Measurements from ENCODE around the gene MRPL9.

Gene MRPL9

DNA sequence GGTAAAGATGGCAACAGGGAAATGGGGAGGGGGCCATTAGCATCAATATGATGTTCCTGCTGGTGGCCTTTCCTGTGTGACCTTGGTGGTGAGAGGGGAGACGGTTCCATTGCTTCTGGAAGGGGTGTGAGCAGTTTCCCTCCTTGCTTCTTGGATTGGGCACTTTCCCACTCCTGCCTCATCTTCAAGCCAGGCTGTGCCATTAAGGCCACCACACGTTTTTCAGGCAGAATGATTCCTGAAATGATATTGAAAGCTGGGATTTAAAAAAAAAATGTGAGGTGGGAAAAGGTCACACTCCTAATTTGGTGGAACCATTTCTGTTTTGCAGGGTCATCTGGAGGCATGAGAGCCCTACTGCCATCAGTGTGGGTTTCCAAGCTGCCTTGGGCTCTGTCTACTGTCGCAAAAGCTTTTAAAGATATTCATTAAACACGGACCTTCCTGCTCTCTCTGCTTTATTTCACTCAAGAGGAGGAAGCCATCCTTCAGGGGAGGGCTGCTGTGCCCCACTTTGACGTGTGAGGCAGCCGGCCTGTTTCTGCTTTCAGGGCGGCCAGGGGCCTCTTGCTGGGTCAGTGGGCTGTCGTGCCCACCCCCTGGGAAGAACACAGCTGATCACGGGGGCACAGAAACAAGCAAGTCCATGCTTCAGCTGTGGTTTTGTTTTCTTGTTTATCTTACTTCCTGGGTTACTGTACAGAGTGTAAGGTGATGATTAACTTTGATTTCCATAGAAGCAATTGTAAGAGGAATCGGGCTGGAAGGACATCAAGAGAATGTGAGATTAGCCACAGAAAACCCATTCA is 33.9 kb downstream of the MRPL9 start:
- TF ChIP-seq, protein P1, sequence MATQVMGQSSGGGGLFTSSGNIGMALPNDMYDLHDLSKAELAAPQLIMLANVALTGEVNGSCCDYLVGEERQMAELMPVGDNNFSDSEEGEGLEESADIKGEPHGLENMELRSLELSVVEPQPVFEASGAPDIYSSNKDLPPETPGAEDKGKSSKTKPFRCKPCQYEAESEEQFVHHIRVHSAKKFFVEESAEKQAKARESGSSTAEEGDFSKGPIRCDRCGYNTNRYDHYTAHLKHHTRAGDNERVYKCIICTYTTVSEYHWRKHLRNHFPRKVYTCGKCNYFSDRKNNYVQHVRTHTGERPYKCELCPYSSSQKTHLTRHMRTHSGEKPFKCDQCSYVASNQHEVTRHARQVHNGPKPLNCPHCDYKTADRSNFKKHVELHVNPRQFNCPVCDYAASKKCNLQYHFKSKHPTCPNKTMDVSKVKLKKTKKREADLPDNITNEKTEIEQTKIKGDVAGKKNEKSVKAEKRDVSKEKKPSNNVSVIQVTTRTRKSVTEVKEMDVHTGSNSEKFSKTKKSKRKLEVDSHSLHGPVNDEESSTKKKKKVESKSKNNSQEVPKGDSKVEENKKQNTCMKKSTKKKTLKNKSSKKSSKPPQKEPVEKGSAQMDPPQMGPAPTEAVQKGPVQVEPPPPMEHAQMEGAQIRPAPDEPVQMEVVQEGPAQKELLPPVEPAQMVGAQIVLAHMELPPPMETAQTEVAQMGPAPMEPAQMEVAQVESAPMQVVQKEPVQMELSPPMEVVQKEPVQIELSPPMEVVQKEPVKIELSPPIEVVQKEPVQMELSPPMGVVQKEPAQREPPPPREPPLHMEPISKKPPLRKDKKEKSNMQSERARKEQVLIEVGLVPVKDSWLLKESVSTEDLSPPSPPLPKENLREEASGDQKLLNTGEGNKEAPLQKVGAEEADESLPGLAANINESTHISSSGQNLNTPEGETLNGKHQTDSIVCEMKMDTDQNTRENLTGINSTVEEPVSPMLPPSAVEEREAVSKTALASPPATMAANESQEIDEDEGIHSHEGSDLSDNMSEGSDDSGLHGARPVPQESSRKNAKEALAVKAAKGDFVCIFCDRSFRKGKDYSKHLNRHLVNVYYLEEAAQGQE (IDR thresholded peaks at IDR 0.05; ENCODE audit: low read depth), result no peak
- TF ChIP-seq TAF1 (IDR thresholded peaks at IDR 0.05; ENCODE audit: low read depth), result no peak

DNA sequence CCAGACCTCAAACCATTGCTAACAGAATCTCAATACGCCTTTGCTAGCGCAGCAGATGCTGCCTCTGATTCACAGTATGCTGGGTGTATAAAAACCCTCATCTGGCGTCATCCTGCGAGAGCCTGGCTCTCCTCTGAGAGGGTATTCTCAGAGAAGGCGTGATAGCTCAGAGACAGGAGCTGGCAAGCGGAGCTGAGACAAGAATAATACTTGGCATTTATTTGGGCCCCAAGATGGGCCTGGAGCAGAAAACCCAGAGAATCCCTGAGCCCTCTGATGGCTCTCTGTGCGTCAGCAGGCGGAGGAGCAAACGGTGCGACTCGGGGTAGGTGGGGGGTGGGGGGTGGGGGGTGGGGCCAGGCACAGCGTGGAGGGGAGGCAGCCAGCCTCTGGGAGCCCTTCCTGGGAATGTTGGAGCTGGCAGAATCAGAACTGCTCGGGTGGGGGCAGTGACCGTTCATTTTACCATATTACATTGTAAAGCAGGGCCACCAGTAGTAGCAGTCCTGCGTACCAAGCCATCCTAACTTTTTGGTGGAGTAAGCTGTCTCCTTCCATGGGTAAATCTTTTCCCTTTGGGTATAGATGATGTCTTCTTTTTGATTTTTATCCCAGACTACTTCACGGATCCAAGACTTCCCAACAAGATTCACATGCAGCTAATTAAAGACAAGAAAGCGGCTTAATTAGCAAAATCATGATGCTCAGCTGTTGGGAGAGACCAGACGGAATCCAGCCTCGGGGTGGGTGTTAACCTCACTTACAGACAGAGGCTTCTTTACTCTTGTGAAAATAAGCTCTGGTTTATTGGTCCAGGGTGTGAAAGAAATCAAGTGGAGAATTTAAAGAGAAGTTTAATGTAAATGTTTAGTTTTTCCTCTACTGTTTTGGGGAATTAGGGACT is 34.9 kb downstream of the MRPL9 start:
- TF ChIP-seq CREB1 (IDR thresholded peaks at IDR 0.05; ENCODE audit: low read depth), result no peak
- no peak for TF ChIP-seq ZBTB7A (IDR thresholded peaks at IDR 0.05; ENCODE audit: low read depth)
- TF ChIP-seq, protein P1 (IDR thresholded peaks at IDR 0.05; ENCODE audit: low read depth), result no peak
- no peak for TF ChIP-seq CEBPB (IDR thresholded peaks at IDR 0.05)
- TF ChIP-seq NFIC (IDR thresholded peaks at IDR 0.05), result no peak
- no peak for TF ChIP-seq RAD21 (IDR thresholded peaks at IDR 0.05; ENCODE audit: low read depth)
- TF ChIP-seq, protein P2, sequence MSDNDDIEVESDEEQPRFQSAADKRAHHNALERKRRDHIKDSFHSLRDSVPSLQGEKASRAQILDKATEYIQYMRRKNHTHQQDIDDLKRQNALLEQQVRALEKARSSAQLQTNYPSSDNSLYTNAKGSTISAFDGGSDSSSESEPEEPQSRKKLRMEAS (IDR thresholded peaks at IDR 0.05), result no peak
- TF ChIP-seq TAF1 (IDR thresholded peaks at IDR 0.05; ENCODE audit: low read depth), result no peak
- TF ChIP-seq EP300 (IDR thresholded peaks at IDR 0.05; ENCODE audit: borderline replicate concordance), result no peak
- TF ChIP-seq EGR1 (IDR thresholded peaks at IDR 0.05), result no peak
- TF ChIP-seq FOXM1 (IDR thresholded peaks at IDR 0.05; ENCODE audit: borderline replicate concordance, low read depth), result no peak
- TF ChIP-seq TEAD4 (IDR thresholded peaks at IDR 0.05), result no peak

DNA sequence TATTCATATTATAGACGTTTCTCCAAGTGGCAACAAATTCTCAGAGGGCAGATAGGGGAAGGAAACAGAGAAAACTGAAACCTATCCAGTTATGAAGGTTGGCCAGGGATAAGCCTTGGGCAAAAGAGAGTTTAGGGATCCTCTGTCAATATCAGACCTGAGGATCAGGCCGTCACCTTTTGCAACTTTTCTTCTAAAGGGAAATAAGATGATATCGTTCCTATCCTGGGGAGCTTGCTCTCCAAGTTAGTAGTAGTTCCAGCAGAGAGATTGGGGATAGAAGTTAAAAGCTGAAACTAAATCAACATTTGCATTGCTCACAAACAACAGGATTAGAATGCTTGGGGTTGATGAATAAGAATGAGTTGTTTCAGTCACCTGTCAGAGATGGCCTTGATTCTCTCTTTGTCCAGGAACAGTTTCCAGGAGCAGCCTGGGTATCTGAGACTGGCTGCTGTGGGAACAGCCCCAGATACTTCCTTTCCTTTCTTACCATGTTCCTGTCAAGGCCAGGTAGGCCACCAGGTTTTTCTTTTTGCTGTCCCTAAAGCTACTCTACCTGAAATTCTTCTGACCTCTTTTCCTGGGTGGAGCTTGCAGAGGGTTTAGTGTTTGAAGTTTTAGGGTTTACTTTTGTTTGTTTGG is 39.4 kb downstream of the MRPL9 start:
- TF ChIP-seq TAF1 (IDR thresholded peaks at IDR 0.05; ENCODE audit: low read depth) (no peak), YY1 (IDR thresholded peaks at IDR 0.05; ENCODE audit: low read depth) (no peak), CREB1 (IDR thresholded peaks at IDR 0.05; ENCODE audit: low read depth) (no peak), ZBTB7A (IDR thresholded peaks at IDR 0.05; ENCODE audit: low read depth) (no peak), CEBPB (IDR thresholded peaks at IDR 0.05) (no peak), EGR1 (IDR thresholded peaks at IDR 0.05) (no peak), NFIC (IDR thresholded peaks at IDR 0.05) (no peak), TEAD4 (IDR thresholded peaks at IDR 0.05) (no peak), FOXM1 (IDR thresholded peaks at IDR 0.05; ENCODE audit: borderline replicate concordance, low read depth) (no peak), EP300 (IDR thresholded peaks at IDR 0.05; ENCODE audit: borderline replicate concordance) (no peak)
- TF ChIP-seq, protein P2 (IDR thresholded peaks at IDR 0.05), result no peak
- TF ChIP-seq, protein P1 (IDR thresholded peaks at IDR 0.05; ENCODE audit: low read depth), result no peak
- TF ChIP-seq, protein P3, sequence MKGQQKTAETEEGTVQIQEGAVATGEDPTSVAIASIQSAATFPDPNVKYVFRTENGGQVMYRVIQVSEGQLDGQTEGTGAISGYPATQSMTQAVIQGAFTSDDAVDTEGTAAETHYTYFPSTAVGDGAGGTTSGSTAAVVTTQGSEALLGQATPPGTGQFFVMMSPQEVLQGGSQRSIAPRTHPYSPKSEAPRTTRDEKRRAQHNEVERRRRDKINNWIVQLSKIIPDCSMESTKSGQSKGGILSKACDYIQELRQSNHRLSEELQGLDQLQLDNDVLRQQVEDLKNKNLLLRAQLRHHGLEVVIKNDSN (IDR thresholded peaks at IDR 0.05), result no peak

DNA sequence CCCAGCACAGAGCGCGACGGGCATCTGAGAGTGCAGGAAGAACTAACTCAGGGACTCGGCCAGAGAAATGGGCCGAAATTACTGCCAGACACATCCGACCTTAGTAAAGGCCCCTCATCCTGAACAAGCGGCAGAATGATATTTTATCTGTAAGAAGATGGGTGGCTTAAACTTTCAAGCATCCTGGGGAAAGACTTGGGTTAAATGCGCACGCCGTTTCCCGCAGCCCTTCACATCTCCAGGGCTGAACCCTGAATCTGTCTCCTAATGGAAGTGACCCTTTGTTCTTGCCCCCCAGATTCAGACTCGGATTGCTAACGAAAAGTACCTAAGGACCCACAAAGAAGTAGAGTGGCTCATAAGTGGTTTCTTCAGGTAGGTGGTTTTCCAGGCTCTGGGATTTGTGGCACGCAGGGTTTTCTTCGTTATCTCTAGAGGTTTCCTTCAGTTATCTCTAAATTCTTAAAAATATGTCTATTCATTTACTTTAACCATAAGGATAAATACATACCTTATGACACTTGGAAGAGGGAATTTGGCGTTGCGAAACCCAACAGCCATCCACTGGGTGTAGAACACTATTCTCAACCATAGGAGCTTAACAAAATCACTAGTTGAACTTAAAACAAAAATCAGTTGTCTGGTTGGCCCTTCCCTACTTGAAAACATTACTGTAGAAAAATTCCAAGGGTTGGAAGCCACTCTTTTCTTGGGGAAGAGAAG is 41.3 kb downstream of the MRPL9 start:
- TF ChIP-seq EP300 (IDR thresholded peaks at IDR 0.05; ENCODE audit: borderline replicate concordance), result no peak
- TF ChIP-seq, protein P3 (IDR thresholded peaks at IDR 0.05), result no peak
